Duodenal mucosa (tissue), 2 donors: Measurements from ENCODE around the gene LRRC8D.
"Not testable (repeated sequence)": the region's sequence is repeated elsewhere in the genome, so short reads cannot be mapped to it uniquely, and the experiment has no call there.

Experiments
- H3K27ac ChIP-seq: one replicate; pipeline ENCODE4 v1.7.0; 2013; ENCODE audit warnings: low read depth, low read length
- H3K27me3 ChIP-seq, 2 donors: one replicate each; pipeline ENCODE4 v1.7.0; 2013; ENCODE audit warnings: low read length in 2 of 2, control low read depth in 1 of 2; ENCODE audit not compliant: insufficient read depth in 2 of 2, control insufficient read depth in 1 of 2
- H3K36me3 ChIP-seq, 2 donors: one replicate each; pipeline ENCODE4 v1.7.0; 2013; ENCODE audit warnings: low read length in 2 of 2, control low read depth in 1 of 2; ENCODE audit not compliant: insufficient read depth in 2 of 2, control insufficient read depth in 1 of 2
- H3K4me1 ChIP-seq, 2 donors: one replicate each; pipeline ENCODE4 v1.7.0; 2013; ENCODE audit warnings: low read length in 2 of 2, control low read depth in 1 of 2; ENCODE audit not compliant: insufficient read depth in 2 of 2, control insufficient read depth in 1 of 2
- H3K4me3 ChIP-seq, 2 donors: one replicate each; pipeline ENCODE4 v1.7.0; 2013; ENCODE audit warnings: low read length in 2 of 2, low read depth in 1 of 2
- H3K9ac ChIP-seq, 2 donors: one replicate each; pipeline ENCODE4 v1.7.0; 2013; ENCODE audit warnings: low read length in 2 of 2, low read depth in 1 of 2
- H3K9me3 ChIP-seq, 2 donors: one replicate each; pipeline ENCODE4 v1.7.0; 2013; ENCODE audit warnings: low read length in 2 of 2, control low read depth in 1 of 2; ENCODE audit not compliant: control insufficient read depth in 1 of 2

Gene LRRC8D

GRCh38 chr1:89971600-89971999 is 150.8 kb downstream of the LRRC8D start:
- no peaks in the 10 kb centered on the region for H3K9me3 ChIP-seq
- no peak overlapping the region for H3K4me3 ChIP-seq
- H3K36me3 ChIP-seq, result no peaks in the 10 kb centered on the region
- H3K4me1 ChIP-seq, result no peaks in the 10 kb centered on the region
- no peaks in the 10 kb centered on the region for H3K27me3 ChIP-seq
- no peak overlapping the region for H3K9ac ChIP-seq
- no peak overlapping the region for H3K27ac ChIP-seq

- Histone ChIP-seq H3K4me3 (no peak overlapping the region), H3K9ac (no peak overlapping the region), H3K9me3 (no peaks in the 10 kb centered on the region), H3K36me3 (no peaks in the 10 kb centered on the region), H3K27ac (no peak overlapping the region), H3K4me1 (no peaks in the 10 kb centered on the region), H3K27me3 (no peaks in the 10 kb centered on the region)
These were observed 151.2 kb downstream of the LRRC8D start for GRCh38 chr1:89972024-89972423.

- Histone ChIP-seq H3K9me3 (no peaks in the 10 kb centered on the region), H3K9ac (no peak overlapping the region), H3K36me3 (no peaks in the 10 kb centered on the region), H3K4me1 (no peaks in the 10 kb centered on the region), H3K27me3 (no peaks in the 10 kb centered on the region), H3K4me3 (no peak overlapping the region), H3K27ac (no peak overlapping the region)
These were observed 152.8 kb downstream of the LRRC8D start for GRCh38 chr1:89973471-89974127.

DNA sequence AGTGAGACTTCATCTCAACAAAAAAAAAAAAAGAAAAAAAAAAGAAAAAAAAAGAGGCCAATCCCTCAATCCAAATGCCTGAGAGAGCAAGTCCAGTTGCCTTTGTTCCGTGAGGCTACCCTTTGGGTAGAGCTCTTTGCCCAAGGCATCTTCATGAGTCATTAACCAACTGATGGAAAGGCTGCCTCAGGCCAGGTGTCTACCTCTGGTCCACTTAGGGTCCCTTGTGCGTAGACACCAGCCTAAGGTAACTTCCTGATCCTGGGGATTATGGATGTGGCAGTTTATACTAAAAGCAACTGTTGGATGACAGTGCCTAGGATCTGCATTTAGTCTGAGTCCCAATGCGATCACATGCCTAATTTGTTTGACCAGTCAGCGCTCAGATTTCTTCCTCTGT is 153.4 kb downstream of the LRRC8D start:
- no peaks in the 10 kb centered on the region for H3K36me3 ChIP-seq
- H3K27ac ChIP-seq, result no peak overlapping the region

DNA sequence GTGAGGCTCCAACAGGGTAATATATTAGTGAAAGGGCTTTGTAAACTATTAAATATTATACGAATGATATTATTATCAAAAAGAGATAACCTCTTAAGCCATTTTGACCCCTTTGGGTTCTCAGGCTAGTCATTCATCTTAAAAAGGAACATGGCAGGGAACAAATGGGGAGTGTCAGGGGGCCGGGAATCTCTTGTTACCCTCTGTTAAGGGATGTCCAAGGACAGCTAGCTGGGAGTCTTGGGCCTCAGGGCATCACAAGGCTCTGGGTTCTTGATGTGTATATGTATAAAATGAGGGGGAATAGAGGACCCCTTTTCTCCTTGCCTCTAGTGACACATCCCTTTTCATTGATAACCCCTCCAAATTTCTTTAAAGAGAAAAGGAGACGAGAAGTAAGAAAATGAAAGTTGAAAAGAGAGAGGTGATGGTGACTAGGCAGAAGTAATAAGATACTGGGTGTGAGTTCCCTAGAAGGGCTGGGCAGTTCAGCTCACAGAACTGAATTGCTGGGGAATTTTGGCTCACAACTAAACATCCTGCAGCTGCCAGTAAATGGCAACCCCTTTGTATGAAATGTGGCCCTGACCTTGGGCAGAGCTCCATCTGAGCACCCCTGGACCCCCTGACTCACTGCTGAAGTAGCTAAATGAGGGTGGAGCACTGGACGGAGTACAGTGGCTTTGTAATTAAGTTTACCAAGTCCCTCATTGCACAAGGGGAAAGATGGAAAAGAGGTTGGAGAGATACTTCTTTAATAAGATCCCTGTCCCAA is 154.1 kb downstream of the LRRC8D start:
- Histone ChIP-seq H3K27me3 (no peaks in the 10 kb centered on the region), H3K9me3 (no peaks in the 10 kb centered on the region), H3K9ac (no peak overlapping the region), H3K36me3 (no peaks in the 10 kb centered on the region), H3K4me1 (no peaks in the 10 kb centered on the region), H3K4me3 (no peak overlapping the region), H3K27ac (no peak overlapping the region)

More for the DNA sequence above, 153.4 kb downstream of the LRRC8D start:
- no peaks in the 10 kb centered on the region for H3K9me3 ChIP-seq
- H3K27me3 ChIP-seq, result no peaks in the 10 kb centered on the region
- H3K4me3 ChIP-seq, result no peak overlapping the region
- no peak overlapping the region for H3K9ac ChIP-seq
- H3K4me1 ChIP-seq, result no peaks in the 10 kb centered on the region

GRCh38 chr1:89975540-89976125 is 154.8 kb downstream of the LRRC8D start:
- Histone ChIP-seq H3K27ac (no peak overlapping the region), H3K4me3 (no peak overlapping the region), H3K4me1 (no peaks in the 10 kb centered on the region), H3K9ac (no peak overlapping the region), H3K36me3 (no peaks in the 10 kb centered on the region), H3K9me3 (no peaks in the 10 kb centered on the region), H3K27me3 (no peaks in the 10 kb centered on the region)

GRCh38 chr1:89978755-89979154 is 157.9 kb downstream of the LRRC8D start:
- no peaks in the 10 kb centered on the region for H3K9me3 ChIP-seq
- H3K27me3 ChIP-seq, result no peaks in the 10 kb centered on the region
- H3K27ac ChIP-seq, result no peak overlapping the region
- H3K4me3 ChIP-seq, result no peak overlapping the region
- no peak overlapping the region for H3K9ac ChIP-seq
- H3K36me3 ChIP-seq, result no peaks in the 10 kb centered on the region
- no peaks in the 10 kb centered on the region for H3K4me1 ChIP-seq

GRCh38 chr1:89980605-89981004 is 159.8 kb downstream of the LRRC8D start:
- peaks cover 0 to 1% of the 10 kb centered on the region in 2 donors for H3K4me1 ChIP-seq
- no peak overlapping the region for H3K9ac ChIP-seq
- H3K36me3 ChIP-seq, result no peaks in the 10 kb centered on the region
- H3K27ac ChIP-seq, result no peak overlapping the region
- H3K4me3 ChIP-seq, result no peak overlapping the region
- no peaks in the 10 kb centered on the region for H3K9me3 ChIP-seq
- H3K27me3 ChIP-seq, result no peaks in the 10 kb centered on the region

GRCh38 chr1:89982846-89983245 is 162.0 kb downstream of the LRRC8D start:
- not testable (repeated sequence) for H3K36me3 ChIP-seq, H3K9me3 ChIP-seq, H3K9ac ChIP-seq, H3K4me3 ChIP-seq, H3K27ac ChIP-seq, H3K4me1 ChIP-seq, H3K27me3 ChIP-seq

GRCh38 chr1:89984564-89985116 is 163.8 kb downstream of the LRRC8D start:
- not testable (repeated sequence) for H3K9ac ChIP-seq, H3K36me3 ChIP-seq, H3K27ac ChIP-seq, H3K9me3 ChIP-seq, H3K4me3 ChIP-seq, H3K27me3 ChIP-seq
- H3K4me1 ChIP-seq, result peaks cover 7 to 14% of the 10 kb centered on the region in 2 donors
